RWPE1 (cell line): Measurements from ENCODE around the gene USP28.
A peak's percentile ranks its signal among the peaks of the same experiment; 100 is the strongest.

ENCODE experiments used
- CTCF ChIA-PET: fragments of 350-600 bp; sonication (Branson Sonifier 250); formaldehyde crosslinking; extraction: SDS; loops from one replicate; lab custom pipeline; 2021; lab: Yijun Ruan, JAX
- POLR2A ChIA-PET: fragments of 400-600 bp; formaldehyde crosslinking; extraction: SDS; loops from one replicate; lab custom pipeline; 2020; ENCODE audit warnings: antibody characterized with exemption; ENCODE audit not compliant: low non-redundant PET; lab: Yijun Ruan, JAX
- DNase-seq: peaks from one replicate; pipeline ENCODE4 v3.0.0; 2012; ENCODE audit warnings: low spot score
- H3K27ac ChIP-seq: fragments of 450-650 bp; 2 replicates; pipeline ENCODE4 v1.5.1; 2017
- TF ChIP-seq, protein P1 (sequence below): fragments of 450-650 bp; conservative IDR thresholded peaks from 2 replicates; pipeline ENCODE4 v1.5.1; 2017; ENCODE audit warnings: low read depth, mild to moderate bottlenecking

The USP28 gene

DNA sequence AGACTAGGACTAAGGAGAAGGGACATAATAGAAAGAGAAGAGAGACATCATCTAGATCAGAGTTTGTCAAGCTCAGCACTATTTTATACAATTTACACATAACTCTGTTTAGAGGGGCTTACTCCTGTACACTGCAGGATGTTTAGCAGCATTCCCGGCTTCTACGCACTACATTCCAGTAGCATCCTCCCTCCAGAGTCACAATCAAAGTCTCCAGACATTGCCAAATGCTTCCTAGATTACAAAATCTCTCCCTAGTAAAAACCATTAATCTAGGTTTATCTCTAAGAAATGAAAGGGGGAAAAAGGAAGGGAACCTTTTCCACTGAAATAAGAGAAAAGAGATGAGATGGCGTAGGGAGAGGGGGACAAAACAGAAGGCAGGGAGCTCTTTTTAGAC lies 4.0 kb downstream of the USP28 start:
- DNase-seq: no peak
- POLR2A ChIA-PET: no interaction called here
- no peak overlapping the region for H3K27ac ChIP-seq
- TF ChIP-seq, protein P1, sequence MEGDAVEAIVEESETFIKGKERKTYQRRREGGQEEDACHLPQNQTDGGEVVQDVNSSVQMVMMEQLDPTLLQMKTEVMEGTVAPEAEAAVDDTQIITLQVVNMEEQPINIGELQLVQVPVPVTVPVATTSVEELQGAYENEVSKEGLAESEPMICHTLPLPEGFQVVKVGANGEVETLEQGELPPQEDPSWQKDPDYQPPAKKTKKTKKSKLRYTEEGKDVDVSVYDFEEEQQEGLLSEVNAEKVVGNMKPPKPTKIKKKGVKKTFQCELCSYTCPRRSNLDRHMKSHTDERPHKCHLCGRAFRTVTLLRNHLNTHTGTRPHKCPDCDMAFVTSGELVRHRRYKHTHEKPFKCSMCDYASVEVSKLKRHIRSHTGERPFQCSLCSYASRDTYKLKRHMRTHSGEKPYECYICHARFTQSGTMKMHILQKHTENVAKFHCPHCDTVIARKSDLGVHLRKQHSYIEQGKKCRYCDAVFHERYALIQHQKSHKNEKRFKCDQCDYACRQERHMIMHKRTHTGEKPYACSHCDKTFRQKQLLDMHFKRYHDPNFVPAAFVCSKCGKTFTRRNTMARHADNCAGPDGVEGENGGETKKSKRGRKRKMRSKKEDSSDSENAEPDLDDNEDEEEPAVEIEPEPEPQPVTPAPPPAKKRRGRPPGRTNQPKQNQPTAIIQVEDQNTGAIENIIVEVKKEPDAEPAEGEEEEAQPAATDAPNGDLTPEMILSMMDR: no peak
- CTCF ChIA-PET: no interaction called here

DNA sequence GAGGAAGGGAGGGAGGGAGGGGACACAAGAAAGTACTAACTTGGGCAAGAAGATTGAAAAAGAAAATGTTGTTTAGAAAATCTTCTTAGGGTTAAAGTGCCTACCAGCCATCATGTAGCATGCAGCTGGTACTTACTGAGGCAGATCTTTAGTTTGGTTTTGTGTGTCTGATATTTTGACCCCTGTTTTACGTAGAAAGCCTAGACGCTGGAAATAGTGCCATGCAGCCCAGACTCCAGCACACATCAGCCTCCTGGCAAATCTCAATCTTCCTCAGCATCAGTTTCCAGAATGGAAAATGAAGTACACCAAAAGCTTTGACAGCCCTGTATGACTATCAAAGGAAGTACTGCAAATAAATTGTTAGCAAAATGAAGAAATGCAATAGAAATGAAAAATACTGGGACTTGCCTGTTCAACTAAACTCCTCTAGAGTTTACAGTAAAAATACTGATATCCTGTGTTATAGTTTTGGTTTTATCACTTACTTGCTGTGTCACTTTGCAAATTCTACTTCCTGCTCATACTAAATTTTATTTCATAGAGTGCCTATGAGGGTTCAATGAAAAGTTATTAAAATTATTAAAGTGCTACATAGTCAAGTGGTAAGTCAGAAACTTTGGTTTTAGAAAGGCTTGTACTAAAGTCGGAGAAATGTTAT lies 7.4 kb downstream of the USP28 start:
- TF ChIP-seq, protein P1: no peak
- ChIA-PET POLR2A (no interaction called here), CTCF (interaction anchor here (0.6 kb wide), 1 partner anchor 1616 kb away, joined by 5 read pairs; no protein-coding TSS in a partner anchor)
- no peak for DNase-seq
- H3K27ac ChIP-seq: no peak overlapping the region

DNA sequence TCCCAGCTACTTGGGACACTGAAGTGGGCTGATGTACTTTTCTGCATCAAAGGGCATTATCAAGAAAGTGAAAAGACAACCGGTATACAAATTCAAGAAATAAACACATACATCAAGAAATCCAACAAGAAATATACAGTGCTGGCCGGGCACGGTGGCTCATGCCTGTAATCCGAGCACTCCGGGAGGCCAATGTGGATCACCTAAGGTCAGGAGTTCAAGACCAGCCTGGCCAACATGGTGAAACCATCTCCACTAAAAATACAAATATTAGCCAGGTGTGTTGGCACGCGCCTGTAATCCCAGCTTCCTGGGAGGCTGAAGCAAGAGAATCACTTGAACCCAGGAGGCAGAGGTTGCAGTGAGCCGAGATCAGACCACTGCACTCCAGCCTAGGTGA lies 9.5 kb downstream of the USP28 start:
- ChIA-PET POLR2A (no interaction called here), CTCF (no interaction called here)
- no peak overlapping the region for H3K27ac ChIP-seq
- DNase-seq: no peak
- TF ChIP-seq, protein P1: no peak

DNA sequence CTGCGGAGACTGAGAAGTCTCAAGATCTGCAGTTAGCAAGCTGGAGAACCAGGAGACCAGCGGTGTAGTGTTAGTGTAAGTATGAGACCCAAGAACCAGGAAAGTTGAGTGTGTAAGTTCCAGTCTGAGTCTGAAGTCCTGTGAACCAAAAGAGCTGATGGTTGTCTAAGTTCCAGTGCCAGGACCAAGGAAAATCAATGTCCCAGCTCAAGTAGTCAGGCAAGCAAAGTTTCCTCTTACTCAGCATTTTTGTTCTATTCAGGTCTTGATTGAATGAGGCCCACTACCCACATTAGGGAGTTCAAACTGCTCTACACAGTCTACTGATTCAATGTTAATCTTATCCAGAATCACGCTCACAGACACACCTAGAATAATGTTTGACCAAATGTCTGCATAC lies 11.0 kb downstream of the USP28 start:
- no peak overlapping the region for H3K27ac ChIP-seq
- ChIA-PET CTCF (no interaction called here), POLR2A (no interaction called here)
- no peak for DNase-seq
- TF ChIP-seq, protein P1: no peak

DNA sequence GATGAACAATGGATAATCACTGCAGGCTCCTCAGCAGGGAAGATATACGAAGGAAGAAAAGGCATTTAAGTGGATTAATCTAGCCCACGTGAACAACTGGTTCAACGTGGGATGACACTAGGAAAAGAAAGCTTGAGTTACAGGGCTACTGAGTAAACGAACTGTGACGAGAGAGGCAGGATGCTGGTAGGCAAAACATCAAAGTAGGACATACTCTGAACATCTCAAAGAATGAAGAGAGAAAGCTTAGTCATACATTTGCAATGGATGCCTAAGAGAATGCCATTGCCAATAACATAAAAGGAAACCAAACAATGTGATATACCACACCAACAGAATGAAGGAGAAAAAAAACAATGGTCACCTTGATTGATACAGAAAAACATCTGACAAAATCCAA lies 12.9 kb downstream of the USP28 start:
- ChIA-PET POLR2A (no interaction called here), CTCF (no interaction called here)
- TF ChIP-seq, protein P1: no peak
- DNase-seq: peak; percentile 13
- no peak overlapping the region for H3K27ac ChIP-seq

DNA sequence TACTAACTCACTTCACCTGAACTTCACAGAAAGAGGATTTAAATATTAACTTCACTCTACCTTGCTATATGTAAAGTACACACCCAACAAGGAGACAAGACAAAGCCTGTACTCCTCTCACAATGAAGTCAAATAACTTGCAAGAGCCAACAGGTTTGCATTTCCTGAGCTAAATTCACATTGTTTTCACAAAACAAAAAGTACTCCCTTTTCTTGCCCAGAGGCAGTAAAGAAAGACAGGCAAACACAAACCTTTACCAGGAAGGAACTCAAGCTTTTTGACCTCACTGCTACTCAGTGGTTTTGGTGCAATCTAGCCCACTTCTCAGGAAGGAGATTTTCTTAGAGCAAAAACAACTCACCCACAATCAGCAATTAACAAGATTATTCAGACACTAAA lies 15.7 kb downstream of the USP28 start:
- ChIA-PET POLR2A (no interaction called here), CTCF (interaction anchor here (0.8 kb wide), 1 partner anchor 21 kb away, joined by 3 read pairs; no protein-coding TSS in a partner anchor)
- peak; percentile 55 for DNase-seq
- TF ChIP-seq, protein P1: no peak
- no peak overlapping the region for H3K27ac ChIP-seq
